Measurements from ENCODE around the gene CASK. TPM values are rescaled to one million over a fixed set of nuclear protein-coding genes. Genes with fewer than 3 reads are reported as not detected.

Gene CASK
- total and polyA plus RNA-seq, 9 donors = 17.5 to 41.5 (median 25.4) TPM

DNA sequence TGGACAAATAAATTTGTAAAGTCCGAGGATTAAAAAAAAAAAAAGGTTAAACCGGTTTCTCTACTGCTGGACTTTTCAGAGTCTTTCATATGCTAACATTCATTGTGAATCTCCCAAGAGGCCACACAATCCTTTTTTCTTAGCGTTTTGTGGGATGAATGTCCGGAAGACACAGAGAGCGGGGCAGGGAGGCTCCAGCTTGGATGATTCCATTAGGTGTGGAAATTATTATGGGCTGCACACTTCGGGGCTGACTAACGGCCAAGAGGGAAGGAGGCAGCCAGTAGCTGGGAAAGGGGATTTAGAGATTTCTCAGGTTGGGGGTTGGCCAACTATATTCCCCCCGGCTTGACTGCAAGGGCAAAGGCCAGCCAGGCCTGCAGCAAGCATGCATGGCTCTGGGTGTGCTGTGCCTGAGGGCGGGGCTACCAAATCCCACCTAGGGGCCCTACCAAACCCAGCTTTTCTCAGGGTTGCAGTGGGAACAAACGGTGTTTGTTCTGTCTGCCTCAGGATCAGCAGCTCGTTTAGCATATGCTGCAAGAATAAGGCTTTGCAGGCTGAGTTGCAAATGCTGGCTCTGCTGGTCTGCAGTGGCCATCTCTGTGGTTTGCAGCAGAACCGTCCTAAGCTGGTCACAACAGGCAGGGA is 447.6 kb downstream of the CASK start:
- Histone ChIP-seq H3K36me3 (ENCODE audit: control insufficient read depth, insufficient read depth, low read length) (no peaks in the 10 kb centered on the region), H3K4me3 (ENCODE audit: low read length) (no peak overlapping the region), H3K4me1 (ENCODE audit: control insufficient read depth, insufficient read depth, low read length) (peaks cover 6% of the 10 kb centered on the region), H3K27me3 (ENCODE audit: control insufficient read depth, insufficient read depth, low read length) (peaks cover 23% of the 10 kb centered on the region), H3K27ac (ENCODE audit: low read length) (no peak overlapping the region), H3K9me3 (replicated peaks; ENCODE audit: control insufficient read depth, low read depth, low read length) (peaks cover 4% of the 10 kb centered on the region)
- 20% methylated on average over 8 of the region's 12 CpGs for WGBS (ENCODE audit: insufficient coverage)
- DNase-seq = peak; percentile 76

- peaks cover 19% of the 10 kb centered on the region for H3K27me3 ChIP-seq (ENCODE audit: control insufficient read depth, insufficient read depth, low read length)
- no peaks in the 10 kb centered on the region for H3K9me3 ChIP-seq (replicated peaks; ENCODE audit: control insufficient read depth, low read depth, low read length)
- DNase-seq = peak; percentile 33
- no peak overlapping the region for H3K4me3 ChIP-seq (ENCODE audit: low read length)
- H3K36me3 ChIP-seq (ENCODE audit: control insufficient read depth, insufficient read depth, low read length) = no peaks in the 10 kb centered on the region
- WGBS (ENCODE audit: insufficient coverage) = 80% methylated on average over 1 of the region's 6 CpGs
- peaks cover 6% of the 10 kb centered on the region for H3K4me1 ChIP-seq (ENCODE audit: control insufficient read depth, insufficient read depth, low read length)
- H3K27ac ChIP-seq (ENCODE audit: low read length) = no peak overlapping the region
Observed at GRCh38 chrX:41475191-41475590, 448.2 kb downstream of the CASK start.

DNA sequence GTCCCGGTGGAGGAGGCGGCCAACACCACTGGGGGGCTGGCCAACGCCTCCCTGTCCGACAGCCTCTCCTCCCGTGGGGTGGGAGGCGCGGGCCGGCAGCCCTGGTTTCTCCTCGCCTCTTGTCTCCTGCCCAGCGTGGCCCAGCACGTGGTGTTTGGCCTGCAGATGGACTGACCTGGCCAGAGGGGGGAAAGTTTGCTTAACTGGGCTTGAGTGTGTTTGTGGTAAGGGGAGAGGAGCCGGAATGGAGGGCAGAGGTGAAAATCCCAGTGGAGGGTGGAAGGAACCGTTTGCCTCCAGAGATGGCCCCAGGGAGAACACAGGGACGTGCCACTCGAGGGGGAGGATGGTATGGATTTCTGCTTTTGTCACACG is 448.6 kb downstream of the CASK start:
- Histone ChIP-seq H3K4me1 (ENCODE audit: control insufficient read depth, insufficient read depth, low read length) (peaks cover 6% of the 10 kb centered on the region), H3K4me3 (ENCODE audit: low read length) (no peak overlapping the region), H3K9me3 (replicated peaks; ENCODE audit: control insufficient read depth, low read depth, low read length) (no peaks in the 10 kb centered on the region), H3K36me3 (ENCODE audit: control insufficient read depth, insufficient read depth, low read length) (no peaks in the 10 kb centered on the region), H3K27me3 (ENCODE audit: control insufficient read depth, insufficient read depth, low read length) (peaks cover 19% of the 10 kb centered on the region), H3K27ac (ENCODE audit: low read length) (no peak overlapping the region)
- DNase-seq = no peak
- WGBS (ENCODE audit: insufficient coverage) = 75% methylated on average over 14 of the region's 16 CpGs

DNA sequence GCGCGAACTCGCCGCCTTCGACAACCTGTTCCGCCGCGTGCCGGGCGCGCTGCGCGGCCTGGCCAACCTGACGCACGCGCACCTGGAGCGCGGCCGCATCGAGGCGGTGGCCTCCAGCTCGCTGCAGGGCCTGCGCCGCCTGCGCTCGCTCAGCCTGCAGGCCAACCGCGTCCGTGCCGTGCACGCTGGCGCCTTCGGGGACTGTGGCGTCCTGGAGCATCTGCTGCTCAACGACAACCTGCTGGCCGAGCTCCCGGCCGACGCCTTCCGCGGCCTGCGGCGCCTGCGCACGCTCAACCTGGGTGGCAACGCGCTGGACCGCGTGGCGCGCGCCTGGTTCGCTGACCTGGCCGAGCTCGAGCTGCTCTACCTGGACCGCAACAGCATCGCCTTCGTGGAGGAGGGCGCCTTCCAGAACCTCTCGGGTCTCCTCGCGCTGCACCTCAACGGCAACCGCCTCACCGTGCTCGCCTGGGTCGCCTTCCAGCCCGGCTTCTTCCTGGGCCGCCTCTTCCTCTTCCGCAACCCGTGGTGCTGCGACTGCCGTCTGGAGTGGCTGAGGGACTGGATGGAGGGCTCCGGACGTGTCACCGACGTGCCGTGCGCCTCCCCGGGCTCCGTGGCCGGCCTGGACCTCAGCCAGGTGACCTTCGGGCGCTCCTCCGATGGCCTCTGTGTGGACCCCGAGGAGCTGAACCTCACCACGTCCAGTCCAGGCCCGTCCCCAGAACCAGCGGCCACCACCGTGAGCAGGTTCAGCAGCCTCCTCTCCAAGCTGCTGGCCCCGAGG is 449.2 kb downstream of the CASK start:
- H3K27me3 ChIP-seq (ENCODE audit: control insufficient read depth, insufficient read depth, low read length) = peaks cover 20% of the 10 kb centered on the region
- no peak overlapping the region for H3K4me3 ChIP-seq (ENCODE audit: low read length)
- H3K36me3 ChIP-seq (ENCODE audit: control insufficient read depth, insufficient read depth, low read length) = no peaks in the 10 kb centered on the region
- no peak for DNase-seq
- no peaks in the 10 kb centered on the region for H3K9me3 ChIP-seq (replicated peaks; ENCODE audit: control insufficient read depth, low read depth, low read length)
- peaks cover 8% of the 10 kb centered on the region for H3K4me1 ChIP-seq (ENCODE audit: control insufficient read depth, insufficient read depth, low read length)
- WGBS (ENCODE audit: insufficient coverage) = 89% methylated on average over 91 of the region's 91 CpGs
- H3K27ac ChIP-seq (ENCODE audit: low read length) = no peak overlapping the region

GRCh38 chrX:41472231-41472815 is 451.0 kb downstream of the CASK start:
- WGBS (ENCODE audit: insufficient coverage) = 92% methylated on average over 24 of the region's 32 CpGs
- H3K4me3 ChIP-seq (ENCODE audit: low read length) = no peak overlapping the region
- DNase-seq = no peak

DNA sequence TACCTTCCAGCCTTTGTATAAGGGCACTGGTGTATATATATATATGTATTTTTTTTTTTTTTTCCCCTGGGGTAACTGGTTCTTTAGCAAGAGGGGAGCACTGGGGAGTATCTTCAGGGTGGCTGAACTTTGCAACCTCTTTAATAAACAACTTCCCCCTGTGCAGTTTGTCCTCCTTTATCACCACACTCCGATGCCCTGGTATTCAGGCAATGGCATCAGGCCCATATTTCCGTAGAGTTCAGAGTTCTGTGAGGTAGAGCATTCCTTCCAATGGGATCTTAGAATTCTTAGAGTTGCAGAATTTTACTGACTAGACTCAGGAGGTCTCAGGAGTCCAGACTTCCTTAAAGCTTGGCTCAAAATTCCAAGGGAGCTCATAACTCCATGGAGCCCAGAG is 451.6 kb downstream of the CASK start:
- no CpG with 5 or more reads among the region's 2 CpGs for WGBS (ENCODE audit: insufficient coverage)
- no peak for DNase-seq
- Histone ChIP-seq H3K9me3 (replicated peaks; ENCODE audit: control insufficient read depth, low read depth, low read length) (no peaks in the 10 kb centered on the region), H3K36me3 (ENCODE audit: control insufficient read depth, insufficient read depth, low read length) (no peaks in the 10 kb centered on the region), H3K4me3 (ENCODE audit: low read length) (no peak overlapping the region), H3K27me3 (ENCODE audit: control insufficient read depth, insufficient read depth, low read length) (peaks cover 20% of the 10 kb centered on the region), H3K4me1 (ENCODE audit: control insufficient read depth, insufficient read depth, low read length) (peaks cover 12% of the 10 kb centered on the region), H3K27ac (ENCODE audit: low read length) (no peak overlapping the region)

More at GRCh38 chrX:41472231-41472815, 451.0 kb downstream of the CASK start:
- Histone ChIP-seq H3K27me3 (ENCODE audit: control insufficient read depth, insufficient read depth, low read length) (peaks cover 20% of the 10 kb centered on the region), H3K27ac (ENCODE audit: low read length) (no peak overlapping the region), H3K4me1 (ENCODE audit: control insufficient read depth, insufficient read depth, low read length) (peaks cover 12% of the 10 kb centered on the region), H3K9me3 (replicated peaks; ENCODE audit: control insufficient read depth, low read depth, low read length) (no peaks in the 10 kb centered on the region), H3K36me3 (ENCODE audit: control insufficient read depth, insufficient read depth, low read length) (no peaks in the 10 kb centered on the region)

GRCh38 chrX:41470706-41471105 is 452.6 kb downstream of the CASK start:
- Histone ChIP-seq H3K27ac (ENCODE audit: low read length) (no peak overlapping the region), H3K4me3 (ENCODE audit: low read length) (no peak overlapping the region), H3K9me3 (replicated peaks; ENCODE audit: control insufficient read depth, low read depth, low read length) (no peaks in the 10 kb centered on the region), H3K36me3 (ENCODE audit: control insufficient read depth, insufficient read depth, low read length) (no peaks in the 10 kb centered on the region), H3K4me1 (ENCODE audit: control insufficient read depth, insufficient read depth, low read length) (peaks cover 9% of the 10 kb centered on the region), H3K27me3 (ENCODE audit: control insufficient read depth, insufficient read depth, low read length) (peaks cover 23% of the 10 kb centered on the region)
- DNase-seq = peak; percentile 11
- WGBS (ENCODE audit: insufficient coverage) = no CpG with 5 or more reads among the region's 7 CpGs

DNA sequence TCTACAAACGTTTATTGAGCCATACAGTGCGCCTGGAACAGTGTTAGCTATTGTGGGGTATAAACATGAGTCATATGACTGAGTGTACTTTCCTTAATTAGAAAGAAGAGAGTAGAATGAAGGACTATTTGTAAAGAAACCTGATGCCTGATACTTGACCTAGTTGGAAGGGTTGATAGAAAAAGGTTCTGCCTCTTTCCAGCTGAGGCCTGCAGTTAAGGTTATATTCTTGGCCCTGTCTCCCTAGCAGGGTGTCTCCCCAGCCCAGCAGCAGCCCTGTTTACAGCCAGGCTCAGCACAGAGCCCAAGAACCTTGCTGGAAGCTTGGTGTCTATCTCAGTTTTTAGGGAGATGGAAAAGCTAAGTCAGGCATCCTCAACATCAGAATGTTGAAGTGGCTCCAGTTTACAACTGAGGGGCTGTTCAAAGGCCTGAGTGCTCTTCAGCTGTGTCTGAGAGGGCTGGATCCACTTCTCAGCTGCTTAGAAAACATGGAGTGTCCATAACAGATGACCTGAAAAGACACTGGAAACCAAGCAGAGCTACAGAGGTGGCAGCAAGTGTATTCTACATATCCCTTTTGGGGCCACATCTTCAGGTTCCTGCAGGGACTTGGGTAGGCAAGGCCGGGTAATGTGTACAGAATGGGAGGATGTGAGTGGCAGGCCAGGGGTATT is 454.6 kb downstream of the CASK start:
- DNase-seq = peak; percentile 82
- H3K4me3 ChIP-seq (ENCODE audit: low read length) = no peak overlapping the region
- peak overlapping the region; percentile 51 for H3K27ac ChIP-seq (ENCODE audit: low read length)
- peaks cover 16% of the 10 kb centered on the region for H3K27me3 ChIP-seq (ENCODE audit: control insufficient read depth, insufficient read depth, low read length)
- H3K9me3 ChIP-seq (replicated peaks; ENCODE audit: control insufficient read depth, low read depth, low read length) = no peaks in the 10 kb centered on the region
- H3K4me1 ChIP-seq (ENCODE audit: control insufficient read depth, insufficient read depth, low read length) = peaks cover 6% of the 10 kb centered on the region
- no peaks in the 10 kb centered on the region for H3K36me3 ChIP-seq (ENCODE audit: control insufficient read depth, insufficient read depth, low read length)
- 37% methylated on average over 3 of the region's 3 CpGs for WGBS (ENCODE audit: insufficient coverage)

Data from muscle of leg (tissue), 11 donors.